ENCODE results near the gene MEIOSIN.

The MEIOSIN gene

DNA sequence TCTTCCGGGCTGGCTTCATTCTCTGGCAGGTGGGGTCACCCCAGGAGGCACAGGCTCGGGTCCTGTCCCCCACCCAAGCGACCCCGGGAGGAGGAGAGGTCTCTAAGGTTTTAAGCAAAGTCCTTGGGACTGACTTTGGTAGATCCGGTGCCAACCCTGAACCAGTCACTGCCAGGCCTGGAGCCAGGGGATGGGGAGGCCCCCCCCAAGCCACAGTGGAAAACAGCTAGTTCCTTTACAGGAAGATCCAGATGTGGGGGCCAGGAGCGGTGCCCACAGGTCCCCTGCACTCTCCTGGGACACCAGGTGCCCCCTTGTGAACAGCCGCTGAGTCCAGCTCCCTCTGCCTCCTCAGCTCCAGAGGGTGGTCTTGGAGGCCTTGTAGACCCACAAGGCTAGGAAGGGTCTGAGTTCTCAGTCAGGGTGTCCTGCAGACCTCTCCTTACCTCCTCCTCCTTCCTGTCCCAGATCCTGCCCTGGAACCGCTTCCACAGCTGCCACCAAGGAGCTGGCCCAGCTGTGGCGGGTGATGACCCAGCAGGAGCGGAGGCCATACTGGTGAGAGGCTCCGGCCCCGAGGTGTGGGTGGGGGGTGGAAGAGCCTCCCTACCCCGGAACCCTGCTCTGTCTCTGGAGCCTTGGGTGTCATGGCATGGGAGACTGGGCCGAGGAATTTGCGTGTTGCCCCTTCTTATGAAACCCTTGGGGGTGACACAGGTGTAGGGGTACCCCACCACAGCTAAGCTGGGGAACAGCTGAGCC, 29.8 kb downstream of the MEIOSIN start:
- no peak overlapping the region for H3K27ac ChIP-seq (ENCODE audit: low read depth, low read length)
- TF ChIP-seq, protein P1, sequence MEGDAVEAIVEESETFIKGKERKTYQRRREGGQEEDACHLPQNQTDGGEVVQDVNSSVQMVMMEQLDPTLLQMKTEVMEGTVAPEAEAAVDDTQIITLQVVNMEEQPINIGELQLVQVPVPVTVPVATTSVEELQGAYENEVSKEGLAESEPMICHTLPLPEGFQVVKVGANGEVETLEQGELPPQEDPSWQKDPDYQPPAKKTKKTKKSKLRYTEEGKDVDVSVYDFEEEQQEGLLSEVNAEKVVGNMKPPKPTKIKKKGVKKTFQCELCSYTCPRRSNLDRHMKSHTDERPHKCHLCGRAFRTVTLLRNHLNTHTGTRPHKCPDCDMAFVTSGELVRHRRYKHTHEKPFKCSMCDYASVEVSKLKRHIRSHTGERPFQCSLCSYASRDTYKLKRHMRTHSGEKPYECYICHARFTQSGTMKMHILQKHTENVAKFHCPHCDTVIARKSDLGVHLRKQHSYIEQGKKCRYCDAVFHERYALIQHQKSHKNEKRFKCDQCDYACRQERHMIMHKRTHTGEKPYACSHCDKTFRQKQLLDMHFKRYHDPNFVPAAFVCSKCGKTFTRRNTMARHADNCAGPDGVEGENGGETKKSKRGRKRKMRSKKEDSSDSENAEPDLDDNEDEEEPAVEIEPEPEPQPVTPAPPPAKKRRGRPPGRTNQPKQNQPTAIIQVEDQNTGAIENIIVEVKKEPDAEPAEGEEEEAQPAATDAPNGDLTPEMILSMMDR (IDR thresholded peaks at IDR 0.05; ENCODE audit: low read depth, low read length, poor library complexity, severe bottlenecking), result no peak
- no peak for TF ChIP-seq EZH2phosphoT487 (IDR thresholded peaks at IDR 0.05; ENCODE audit: borderline replicate concordance, low read length)
- H3K27me3 ChIP-seq (ENCODE audit: control insufficient read depth, low read length), result peaks cover 5% of the 10 kb centered on the region
- H3K36me3 ChIP-seq (ENCODE audit: control insufficient read depth, low read length), result no peaks in the 10 kb centered on the region
- no peaks in the 10 kb centered on the region for H3K9me2 ChIP-seq (replicated peaks; ENCODE audit: control insufficient read depth, low read length)
- no peak overlapping the region for H3K4me3 ChIP-seq (ENCODE audit: low read length)
- no peaks in the 10 kb centered on the region for H3K9me3 ChIP-seq (ENCODE audit: control insufficient read depth, insufficient read depth, low read length)
- H4K20me1 ChIP-seq (ENCODE audit: control insufficient read depth, insufficient read depth, low read depth, low read length), result no peaks in the 10 kb centered on the region
- H3F3A ChIP-seq (ENCODE audit: control insufficient read depth, insufficient read depth), result no peaks in the 10 kb centered on the region
- no peaks in the 10 kb centered on the region for H3K79me2 ChIP-seq (ENCODE audit: control insufficient read depth, low read length)
- no peak overlapping the region for H3K4me2 ChIP-seq (ENCODE audit: low read length)
- H3K4me1 ChIP-seq (ENCODE audit: control insufficient read depth, low read length), result peaks cover 2% of the 10 kb centered on the region; the same call in 1 of the 2 replicates

DNA sequence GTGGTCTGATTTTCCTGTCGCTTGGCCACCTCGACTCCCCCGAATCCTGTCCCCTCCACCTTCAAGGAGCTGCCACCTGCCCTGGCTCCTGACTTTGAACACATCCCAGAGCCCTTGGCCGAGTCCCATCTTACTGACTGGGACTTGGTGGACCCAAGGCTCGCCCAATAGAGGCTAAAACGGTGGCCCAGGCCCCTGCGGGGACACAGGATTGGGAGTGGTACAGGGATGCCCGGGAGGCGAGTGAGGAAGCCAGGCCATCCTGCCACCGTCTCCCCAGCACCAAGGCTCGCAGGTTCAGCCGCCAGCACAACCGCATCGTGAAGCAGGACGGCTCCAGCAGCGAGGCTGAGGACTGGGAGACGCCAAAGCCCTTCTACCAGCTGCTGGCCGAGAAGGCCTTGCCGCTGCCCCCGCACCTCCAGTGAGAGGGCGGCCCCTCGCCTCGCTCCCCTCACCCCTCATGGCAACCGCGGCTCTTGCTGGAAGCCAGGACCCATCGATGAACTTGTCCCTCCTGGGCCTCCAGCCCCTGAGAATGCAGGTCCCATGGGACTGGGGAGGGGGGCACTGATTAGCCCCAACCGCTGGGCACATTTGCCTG, 30.6 kb downstream of the MEIOSIN start:
- Histone ChIP-seq H3F3A (ENCODE audit: control insufficient read depth, insufficient read depth) (no peaks in the 10 kb centered on the region), H3K27me3 (ENCODE audit: control insufficient read depth, low read length) (peaks cover 8% of the 10 kb centered on the region), H4K20me1 (ENCODE audit: control insufficient read depth, insufficient read depth, low read depth, low read length) (no peaks in the 10 kb centered on the region), H3K4me3 (ENCODE audit: low read length) (no peak overlapping the region), H3K9me3 (ENCODE audit: control insufficient read depth, insufficient read depth, low read length) (no peaks in the 10 kb centered on the region), H3K4me1 (ENCODE audit: control insufficient read depth, low read length) (peaks cover 4% of the 10 kb centered on the region), H3K36me3 (ENCODE audit: control insufficient read depth, low read length) (no peaks in the 10 kb centered on the region), H3K4me2 (ENCODE audit: low read length) (no peak overlapping the region), H3K27ac (ENCODE audit: low read depth, low read length) (no peak overlapping the region), H3K79me2 (ENCODE audit: control insufficient read depth, low read length) (no peaks in the 10 kb centered on the region), H3K9me2 (replicated peaks; ENCODE audit: control insufficient read depth, low read length) (no peaks in the 10 kb centered on the region)
- TF ChIP-seq EZH2phosphoT487 (IDR thresholded peaks at IDR 0.05; ENCODE audit: borderline replicate concordance, low read length), result no peak
- TF ChIP-seq, protein P1 (IDR thresholded peaks at IDR 0.05; ENCODE audit: low read depth, low read length, poor library complexity, severe bottlenecking), result no peak

DNA sequence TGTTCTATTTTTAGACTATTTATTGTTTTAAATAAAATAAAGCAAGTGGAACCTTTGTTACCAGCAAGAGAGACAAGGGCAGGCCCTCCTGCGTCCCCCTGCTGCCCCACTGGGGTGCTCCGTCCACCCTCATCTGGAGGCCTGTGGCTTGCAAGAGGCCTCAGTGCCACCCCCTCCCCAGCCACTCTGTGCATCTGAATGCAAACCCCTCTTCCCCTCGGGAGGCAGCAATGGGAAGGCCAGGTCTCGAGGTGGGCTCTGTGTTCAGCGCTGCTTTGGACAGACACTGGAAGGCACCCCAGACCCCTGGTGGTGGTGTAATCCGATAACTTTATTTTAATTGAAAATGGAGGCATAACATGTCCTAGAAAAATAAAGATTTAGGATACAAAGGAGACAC, 31.2 kb downstream of the MEIOSIN start:
- Histone ChIP-seq H3K4me3 (ENCODE audit: low read length) (no peak overlapping the region), H3K4me2 (ENCODE audit: low read length) (no peak overlapping the region), H3K27ac (ENCODE audit: low read depth, low read length) (no peak overlapping the region), H4K20me1 (ENCODE audit: control insufficient read depth, insufficient read depth, low read depth, low read length) (no peaks in the 10 kb centered on the region), H3K27me3 (ENCODE audit: control insufficient read depth, low read length) (peaks cover 8% of the 10 kb centered on the region), H3K36me3 (ENCODE audit: control insufficient read depth, low read length) (no peaks in the 10 kb centered on the region), H3K9me3 (ENCODE audit: control insufficient read depth, insufficient read depth, low read length) (no peaks in the 10 kb centered on the region), H3K9me2 (replicated peaks; ENCODE audit: control insufficient read depth, low read length) (no peaks in the 10 kb centered on the region), H3F3A (ENCODE audit: control insufficient read depth, insufficient read depth) (no peaks in the 10 kb centered on the region), H3K79me2 (ENCODE audit: control insufficient read depth, low read length) (no peaks in the 10 kb centered on the region), H3K4me1 (ENCODE audit: control insufficient read depth, low read length) (peaks cover 7% of the 10 kb centered on the region)
- no peak for TF ChIP-seq EZH2phosphoT487 (IDR thresholded peaks at IDR 0.05; ENCODE audit: borderline replicate concordance, low read length)
- TF ChIP-seq, protein P1 (IDR thresholded peaks at IDR 0.05; ENCODE audit: low read depth, low read length, poor library complexity, severe bottlenecking), result no peak
